Smooth muscle cell (in vitro differentiated cells): ENCODE data around the gene SGTA. TPM values are rescaled to one million over a fixed set of nuclear protein-coding genes. Genes with fewer than 3 reads are reported as not detected.
"Not testable (repeated sequence)": the region's sequence is repeated elsewhere in the genome, so short reads cannot be mapped to it uniquely, and the experiment has no call there.

ENCODE experiments used
- DNase-seq: peaks from one replicate; lab custom pipeline; 2025; ENCODE audit not compliant: unreplicated experiment; lab: John Stamatoyannopoulos, UW
- H2AFZ ChIP-seq: fragments of 200-600 bp; sonication (generic); 2 replicates; pipeline ENCODE4 v1.6.0; 2016; ENCODE audit warnings: antibody characterized with exemption, low read depth, mild to moderate bottlenecking
- H3F3A ChIP-seq: fragments of 200-600 bp; sonication (generic); 2 replicates; pipeline ENCODE4 v1.6.0; 2017; ENCODE audit warnings: antibody characterized with exemption, low read depth
- H3K27ac ChIP-seq: fragments of 200-600 bp; sonication (generic); 2 replicates; pipeline ENCODE4 v1.5.1; 2016; ENCODE audit warnings: low read depth, mild to moderate bottlenecking
- H3K27me3 ChIP-seq: fragments of 200-600 bp; sonication (generic); 2 replicates; pipeline ENCODE4 v1.6.1; 2016; ENCODE audit warnings: low read depth, mild to moderate bottlenecking
- H3K36me3 ChIP-seq: fragments of 200-600 bp; sonication (generic); 2 replicates; pipeline ENCODE4 v1.5.1; 2016; ENCODE audit warnings: low read depth
- H3K4me1 ChIP-seq: fragments of 200-600 bp; sonication (generic); 2 replicates; pipeline ENCODE4 v1.5.1; 2016; ENCODE audit warnings: low read depth
- H3K4me2 ChIP-seq: fragments of 200-600 bp; sonication (generic); 2 replicates; pipeline ENCODE4 v1.6.0; 2016; ENCODE audit warnings: mild to moderate bottlenecking
- H3K4me3 ChIP-seq: fragments of 200-600 bp; sonication (generic); 2 replicates; pipeline ENCODE4 v1.5.1; 2016; ENCODE audit warnings: mild to moderate bottlenecking
- H3K79me2 ChIP-seq: fragments of 200-600 bp; sonication (generic); 2 replicates; pipeline ENCODE4 v1.6.0; 2016; ENCODE audit warnings: low read depth, mild to moderate bottlenecking
- H3K9ac ChIP-seq: fragments of 200-600 bp; sonication (generic); 2 replicates; pipeline ENCODE4 v1.6.0; 2016; ENCODE audit warnings: low read depth
- H3K9me3 ChIP-seq: fragments of 200-600 bp; sonication (generic); replicated peaks from 2 replicates; pipeline ENCODE4 v1.5.1; 2016; ENCODE audit warnings: low read depth
- H4K20me1 ChIP-seq: fragments of 200-600 bp; sonication (generic); 2 replicates; pipeline ENCODE4 v1.6.0; 2016; ENCODE audit warnings: low read depth
- WGBS: methylation state at CpG from one replicate; pipeline ENCODE4 v1.1.7; 2016; ENCODE audit warnings: low lambda C conversion rate; 5-methylcytosine and 5-hydroxymethylcytosine counted together
- polyA plus RNA-seq: library from polyadenylated mRNA; unstranded; fragments of >200 nt; fragmentation: Nextera tagmentation; extraction: Ambion mirVana; gene quantifications from 2 replicates; pipeline ENCODE4 v1.2.1, GENCODE V29; 2016
- total RNA-seq: library from RNA; depleted of rRNA; stranded (reverse); fragments of >200 nt; gene quantifications from 2 replicates; pipeline ENCODE4 v1.2.3, GENCODE V29; 2014
- TF ChIP-seq, protein P1 (sequence below): fragments of 200-600 bp; sonication (generic); IDR thresholded peaks from 2 replicates; pipeline ENCODE4 v1.5.1; 2017; ENCODE audit warnings: borderline replicate concordance, mild to moderate bottlenecking, antibody characterized with exemption; ENCODE audit not compliant: insufficient read depth, poor library complexity, severe bottlenecking

SGTA gene
- total and polyA plus RNA-seq, 2 experiments from 2014 or later = 34.4 to 71.2 TPM

DNA sequence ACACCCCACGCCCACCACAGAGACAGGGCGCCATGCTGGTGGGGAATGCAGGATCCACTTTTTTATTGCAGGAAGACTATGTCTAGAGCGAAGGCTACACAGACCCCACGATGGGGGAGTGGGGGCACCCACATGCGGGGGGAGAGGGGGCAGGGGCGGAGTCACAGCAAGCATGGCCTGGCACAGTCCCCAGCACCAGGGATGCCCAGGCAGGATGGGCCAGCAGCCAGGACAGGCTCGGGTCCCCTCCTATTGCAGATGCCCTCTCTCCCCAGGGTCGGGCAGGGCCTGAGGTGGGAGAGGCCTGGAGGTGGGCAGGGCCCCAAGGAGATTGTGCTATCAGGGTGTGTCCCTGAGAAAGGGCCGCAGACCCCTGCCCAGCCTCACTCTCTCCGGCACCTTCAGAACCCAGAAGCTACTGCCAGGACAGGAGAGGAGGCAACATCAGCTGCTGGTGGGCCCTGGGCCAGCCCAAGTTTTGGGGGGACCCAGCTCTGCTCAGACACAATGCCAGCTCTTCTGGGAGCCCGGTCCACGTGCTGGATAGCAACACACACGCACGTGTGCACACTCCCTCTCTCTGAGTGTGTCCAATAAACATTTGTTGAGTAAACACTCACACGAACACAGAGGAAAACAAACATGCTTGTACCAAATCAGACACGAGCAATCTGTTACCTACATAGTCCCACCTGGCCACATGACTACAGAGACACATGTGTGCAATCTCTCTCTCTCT lies 68.4 kb downstream of the SGTA start:
- no peak overlapping the region for H3K9ac ChIP-seq
- TF ChIP-seq, protein P1, sequence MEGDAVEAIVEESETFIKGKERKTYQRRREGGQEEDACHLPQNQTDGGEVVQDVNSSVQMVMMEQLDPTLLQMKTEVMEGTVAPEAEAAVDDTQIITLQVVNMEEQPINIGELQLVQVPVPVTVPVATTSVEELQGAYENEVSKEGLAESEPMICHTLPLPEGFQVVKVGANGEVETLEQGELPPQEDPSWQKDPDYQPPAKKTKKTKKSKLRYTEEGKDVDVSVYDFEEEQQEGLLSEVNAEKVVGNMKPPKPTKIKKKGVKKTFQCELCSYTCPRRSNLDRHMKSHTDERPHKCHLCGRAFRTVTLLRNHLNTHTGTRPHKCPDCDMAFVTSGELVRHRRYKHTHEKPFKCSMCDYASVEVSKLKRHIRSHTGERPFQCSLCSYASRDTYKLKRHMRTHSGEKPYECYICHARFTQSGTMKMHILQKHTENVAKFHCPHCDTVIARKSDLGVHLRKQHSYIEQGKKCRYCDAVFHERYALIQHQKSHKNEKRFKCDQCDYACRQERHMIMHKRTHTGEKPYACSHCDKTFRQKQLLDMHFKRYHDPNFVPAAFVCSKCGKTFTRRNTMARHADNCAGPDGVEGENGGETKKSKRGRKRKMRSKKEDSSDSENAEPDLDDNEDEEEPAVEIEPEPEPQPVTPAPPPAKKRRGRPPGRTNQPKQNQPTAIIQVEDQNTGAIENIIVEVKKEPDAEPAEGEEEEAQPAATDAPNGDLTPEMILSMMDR = no peak
- H3K27me3 ChIP-seq = no peaks in the 10 kb centered on the region
- H3F3A ChIP-seq = no peaks in the 10 kb centered on the region
- H3K4me3 ChIP-seq = no peak overlapping the region
- H3K4me2 ChIP-seq = no peak overlapping the region
- H2AFZ ChIP-seq = no peak overlapping the region
- WGBS = 91% methylated on average over 15 of the region's 16 CpGs
- no peaks in the 10 kb centered on the region for H3K4me1 ChIP-seq
- H3K79me2 ChIP-seq = no peaks in the 10 kb centered on the region
- no peak for DNase-seq
- no peaks in the 10 kb centered on the region for H4K20me1 ChIP-seq
- no peaks in the 10 kb centered on the region for H3K36me3 ChIP-seq
- H3K27ac ChIP-seq = no peak overlapping the region
- peaks cover 4% of the 10 kb centered on the region for H3K9me3 ChIP-seq

DNA sequence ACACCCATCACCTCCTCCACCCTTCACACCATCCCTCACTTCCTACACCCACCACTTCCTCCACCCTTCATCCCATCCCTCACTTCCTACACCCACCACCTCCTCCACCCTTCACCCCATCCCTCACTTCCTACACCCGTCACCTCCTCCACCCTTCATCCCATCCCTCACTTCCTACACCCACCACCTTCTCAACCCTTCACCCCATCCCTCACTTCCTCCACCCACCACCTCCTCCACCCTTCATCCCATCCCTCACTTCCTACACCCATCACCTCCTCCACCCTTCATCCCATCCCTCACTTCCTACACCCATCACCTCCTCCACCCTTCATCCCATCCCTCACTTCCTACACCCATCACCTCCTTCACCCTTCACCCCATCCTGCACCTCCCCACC lies 69.0 kb downstream of the SGTA start:
- H2AFZ ChIP-seq, H3K27me3 ChIP-seq, H3K27ac ChIP-seq, H3K4me1 ChIP-seq, H3K4me3 ChIP-seq, H3K9me3 ChIP-seq, H3K9ac ChIP-seq, H4K20me1 ChIP-seq, H3F3A ChIP-seq, DNase-seq, H3K4me2 ChIP-seq, H3K36me3 ChIP-seq, H3K79me2 ChIP-seq: not testable (repeated sequence)
- WGBS = no CpG with 5 or more reads among the region's 1 CpG

DNA sequence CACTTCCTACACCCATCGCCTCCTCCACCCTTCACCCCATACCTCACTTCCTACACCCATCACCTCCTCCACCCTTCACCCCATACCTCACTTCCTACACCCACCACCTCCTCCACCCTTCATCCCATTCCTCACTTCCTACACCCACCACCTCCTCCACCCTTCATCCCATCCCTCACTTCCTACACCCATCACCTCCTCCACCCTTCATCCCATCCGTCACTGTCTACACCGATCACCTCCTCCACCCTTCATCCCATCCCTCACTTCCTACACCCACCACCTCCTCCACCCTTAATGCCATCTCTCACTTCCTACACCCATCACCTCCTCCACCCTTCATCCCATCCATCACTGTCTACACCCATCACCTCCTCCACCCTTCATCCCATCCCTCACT lies 69.9 kb downstream of the SGTA start:
- 100% methylated on average over 1 of the region's 3 CpGs for WGBS
- not testable (repeated sequence) for H2AFZ ChIP-seq, H3K4me1 ChIP-seq, H3K9me3 ChIP-seq, H3K27ac ChIP-seq, H3K4me2 ChIP-seq, H4K20me1 ChIP-seq, H3F3A ChIP-seq, H3K79me2 ChIP-seq, H3K36me3 ChIP-seq, H3K4me3 ChIP-seq, H3K27me3 ChIP-seq, H3K9ac ChIP-seq, DNase-seq

DNA sequence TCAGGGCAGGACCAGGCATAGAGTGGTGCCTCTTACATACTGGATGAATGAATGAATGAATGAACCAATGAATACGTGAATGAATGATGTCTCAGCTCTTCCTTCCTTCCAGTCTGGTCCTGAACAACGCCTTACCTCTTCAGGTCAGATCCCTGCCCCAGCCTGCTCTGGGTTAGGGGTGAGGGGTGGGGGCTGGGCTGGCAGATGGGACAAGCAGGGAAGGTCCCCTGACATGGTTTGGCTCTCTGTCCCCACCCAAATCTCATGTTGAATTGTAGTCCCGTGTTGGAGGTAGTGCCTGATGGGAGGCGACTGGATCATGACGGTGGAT lies 71.2 kb downstream of the SGTA start:
- H3K27me3 ChIP-seq = no peaks in the 10 kb centered on the region
- no peak overlapping the region for H3K4me3 ChIP-seq
- H3F3A ChIP-seq = no peaks in the 10 kb centered on the region
- H4K20me1 ChIP-seq = no peaks in the 10 kb centered on the region
- no peak overlapping the region for H2AFZ ChIP-seq
- no peak overlapping the region for H3K4me2 ChIP-seq
- H3K27ac ChIP-seq = no peak overlapping the region
- no peak overlapping the region for H3K9ac ChIP-seq
- 84% methylated on average over 5 of the region's 5 CpGs for WGBS
- peaks cover 4% of the 10 kb centered on the region for H3K9me3 ChIP-seq
- no peak for DNase-seq
- H3K79me2 ChIP-seq = no peaks in the 10 kb centered on the region
- no peaks in the 10 kb centered on the region for H3K36me3 ChIP-seq
- H3K4me1 ChIP-seq = no peaks in the 10 kb centered on the region
- TF ChIP-seq, protein P1 = no peak
